Motor neuron (in vitro differentiated cells): ENCODE results near the gene GMIP. TPM values are rescaled to one million over a fixed set of nuclear protein-coding genes. Genes with fewer than 3 reads are reported as not detected.

Experiments
- ATAC-seq, 8 experiments: fragments of 200-7000 bp; cut with Tn5 transposase; replicated peaks in 6 of 8; 2 replicates each; pipeline ENCODE4 v1.8.0; 2021; ENCODE audit warnings: mild to moderate bottlenecking in 8 of 8, moderate library complexity in 8 of 8
- H3K27ac ChIP-seq, 2 donors: fragments of 250-450 bp; sonication (Bioruptor Pico); 2 replicates each; pipeline ENCODE4 v1.9.0; 2021; ENCODE audit warnings: antibody characterized with exemption in 2 of 2, mild to moderate bottlenecking in 2 of 2, moderate library complexity in 1 of 2
- H3K4me1 ChIP-seq, 2 donors: fragments of 250-450 bp; sonication (Bioruptor Pico); replicated peaks in 1 of 2; 2 replicates each; pipeline ENCODE4 v1.6.1; 2021; ENCODE audit warnings: antibody characterized with exemption in 2 of 2, mild to moderate bottlenecking in 2 of 2, moderate library complexity in 1 of 2
- H3K4me3 ChIP-seq, 5 donors: fragments of 250-450 bp; sonication (Bioruptor Pico); 2 replicates each; pipeline ENCODE4 v1.9.0; 2021; ENCODE audit warnings: antibody characterized with exemption in 5 of 5, mild to moderate bottlenecking in 5 of 5, moderate library complexity in 4 of 5
- WGBS, 10 experiments: fragments of 450-650 bp; shearing (Covaris generic); methylation state at CpG; one replicate each; pipeline ENCODE4 v1.0.0; 2022; 5-methylcytosine and 5-hydroxymethylcytosine counted together
- in situ Hi-C, 9 experiments: fragments of 400-800 bp; cut with MboI; loops; one replicate each; pipeline ENCODE4 v1.15.0; 2021; ENCODE audit warnings: low sequenced_read_pairs in 9 of 9, low pct_unique_long_range_greater_than_20kb in 2 of 9; ENCODE audit not compliant: unreplicated experiment in 9 of 9
- total RNA-seq, 8 experiments: library from RNA; unstranded; fragments of 300-600 nt; gene quantifications; 2 replicates each; pipeline versions ENCODE4 v1.2.3 to v1.2.4, GENCODE V29; 2022

Gene GMIP
- total RNA-seq, 8 experiments from 2014 or later, result 3.2 to 18.2 (median 7.5) TPM

- no peaks in the 10 kb centered on the region for H3K4me1 ChIP-seq
- in situ Hi-C loops, result no loop called here
- WGBS, 10 experiments, result 94 to 100% (median 100%) methylated on average over 1 to 8 of the region's 15 CpGs; no CpG with 5 or more reads in 5 of the 10 experiments
- H3K27ac ChIP-seq, result no peak overlapping the region
- ATAC-seq, result no peak
- H3K4me3 ChIP-seq, result no peak overlapping the region
Measured at GRCh38 chr19:19654441-19654840, 11.0 kb upstream of the GMIP start.

GRCh38 chr19:19653597-19654147, 10.2 kb upstream of the GMIP start:
- WGBS, 10 experiments, result 90 to 100% (median 100%) methylated on average over 1 to 5 of the region's 23 CpGs; no CpG with 5 or more reads in 5 of the 10 experiments
- in situ Hi-C loops, result no loop called here
- ATAC-seq, result no peak
- H3K4me3 ChIP-seq, result no peak overlapping the region
- H3K27ac ChIP-seq, result no peak overlapping the region
- H3K4me1 ChIP-seq, result no peaks in the 10 kb centered on the region

GRCh38 chr19:19652482-19653295, 9.2 kb upstream of the GMIP start:
- Histone ChIP-seq H3K4me1 (no peaks in the 10 kb centered on the region), H3K4me3 (no peak overlapping the region), H3K27ac (no peak overlapping the region)
- 60 to 100% (median 100%) methylated on average over 1 to 13 of the region's 24 CpGs; no CpG with 5 or more reads in 3 of the 10 experiments for WGBS, 10 experiments
- in situ Hi-C loops, result no loop called here
- no peak for ATAC-seq

- no peak for ATAC-seq
- no peaks in the 10 kb centered on the region for H3K4me1 ChIP-seq
- 67 to 100% (median 98%) methylated on average over 1 to 8 of the region's 13 CpGs; no CpG with 5 or more reads in 4 of the 10 experiments for WGBS, 10 experiments
- in situ Hi-C loops, result no loop called here
- H3K27ac ChIP-seq, result no peak overlapping the region
- no peak overlapping the region for H3K4me3 ChIP-seq
Measured at GRCh38 chr19:19651076-19651475, 7.6 kb upstream of the GMIP start.

GRCh38 chr19:19650331-19650730, 6.9 kb upstream of the GMIP start:
- no peak overlapping the region for H3K27ac ChIP-seq
- no peak overlapping the region for H3K4me3 ChIP-seq
- no peak for ATAC-seq
- 100% methylated on average over 2 of the region's 9 CpGs; no CpG with 5 or more reads in 9 of the 10 experiments for WGBS, 10 experiments
- in situ Hi-C loops, result no loop called here
- H3K4me1 ChIP-seq, result no peaks in the 10 kb centered on the region

- Histone ChIP-seq H3K27ac (no peak overlapping the region), H3K4me1 (no peaks in the 10 kb centered on the region), H3K4me3 (no peak overlapping the region)
- WGBS, 10 experiments, result 80 to 100% (median 95%) methylated on average over 1 to 7 of the region's 22 CpGs; no CpG with 5 or more reads in 6 of the 10 experiments
- in situ Hi-C loops, result loop anchor here (10.0 to 25.0 kb wide), 3 partner anchors 112 to 125 kb away; partner anchors contain the start of genes CILP2 (in 8 of the 9) and YJEFN3 (in 4 of the 9)
- ATAC-seq, result no peak
Measured at GRCh38 chr19:19649580-19649995, 6.1 kb upstream of the GMIP start.

- in situ Hi-C loops, result loop anchor here (10.0 to 25.0 kb wide), 3 partner anchors 112 to 124 kb away; partner anchors contain the start of genes CILP2 (in 8 of the 9) and YJEFN3 (in 4 of the 9)
- H3K27ac ChIP-seq, result no peak overlapping the region
- WGBS, 10 experiments, result 67 to 81% (median 80%) methylated on average over 3 to 4 of the region's 6 CpGs; no CpG with 5 or more reads in 7 of the 10 experiments
- peak in 2 of 8 experiments; percentile 49 to 59 for ATAC-seq
- no peak overlapping the region for H3K4me3 ChIP-seq
- no peaks in the 10 kb centered on the region for H3K4me1 ChIP-seq
Measured at GRCh38 chr19:19649155-19649554, 5.7 kb upstream of the GMIP start.

GRCh38 chr19:19647037-19647835, 3.8 kb upstream of the GMIP start:
- peaks cover 4 to 5% of the 10 kb centered on the region in 2 donors for H3K4me1 ChIP-seq
- H3K27ac ChIP-seq, result no peak overlapping the region
- WGBS, 10 experiments, result 80 to 93% methylated on average over 1 to 3 of the region's 29 CpGs; no CpG with 5 or more reads in 8 of the 10 experiments
- no peak overlapping the region for H3K4me3 ChIP-seq
- in situ Hi-C loops, result loop anchor here (10.0 to 25.0 kb wide), 3 partner anchors 110 to 122 kb away; partner anchors contain the start of genes CILP2 (in 8 of the 9) and YJEFN3 (in 4 of the 9)
- no peak for ATAC-seq

GRCh38 chr19:19645233-19645870, 1.9 kb upstream of the GMIP start:
- Histone ChIP-seq H3K27ac (no peak overlapping the region), H3K4me3 (no peak overlapping the region), H3K4me1 (peaks cover 4 to 5% of the 10 kb centered on the region in 2 donors)
- ATAC-seq, result no peak
- in situ Hi-C loops, result loop anchor here (10.0 to 25.0 kb wide), 3 partner anchors 108 to 121 kb away; partner anchors contain the start of genes CILP2 (in 8 of the 9) and YJEFN3 (in 4 of the 9)
- WGBS, 10 experiments, result no CpG with 5 or more reads among the region's 17 CpGs

GRCh38 chr19:19644054-19644388, 564 bp upstream of the GMIP start:
- peaks cover 4 to 5% of the 10 kb centered on the region in 2 donors for H3K4me1 ChIP-seq
- H3K4me3 ChIP-seq, result peak overlapping the region in 3 of 5 donors; percentile 55 to 86 (median 73)
- WGBS, 10 experiments, result 4 to 100% (median 30%) methylated on average over 1 to 5 of the region's 5 CpGs; no CpG with 5 or more reads in 5 of the 10 experiments
- H3K27ac ChIP-seq, result no peak overlapping the region
- in situ Hi-C loops, result loop anchor here (10.0 to 25.0 kb wide), 3 partner anchors 107 to 119 kb away; partner anchors contain the start of genes CILP2 (in 8 of the 9) and YJEFN3 (in 4 of the 9)
- ATAC-seq, result no peak

- Histone ChIP-seq H3K4me1 (peaks cover 4 to 5% of the 10 kb centered on the region in 2 donors), H3K27ac (peak overlapping the region; percentile 7 to 35), H3K4me3 (peak overlapping the region; percentile 47 to 86 (median 73))
- in situ Hi-C loops, result loop anchor here (10.0 to 25.0 kb wide), 3 partner anchors 105 to 118 kb away; partner anchors contain the start of genes CILP2 (in 8 of the 9) and YJEFN3 (in 4 of the 9)
- peak in 7 of 8 experiments; percentile 27 to 49 (median 40) for ATAC-seq
- WGBS, 10 experiments, result 0 to 88% (median 20%) methylated on average over 1 to 5 of the region's 16 CpGs; no CpG with 5 or more reads in 3 of the 10 experiments
Measured at GRCh38 chr19:19642506-19643157, 825 bp downstream of the GMIP start.
